ENCODE data around the gene DCUN1D2. TPM values are rescaled to one million over a fixed set of nuclear protein-coding genes. Genes with fewer than 3 reads are reported as not detected.
A peak's percentile ranks its signal among the peaks of the same experiment; 100 is the strongest.

Gene DCUN1D2
- total RNA-seq, 1 donor from 2014 or later: 23.8 TPM

GRCh38 chr13:113536461-113537110, 46.1 kb upstream of the DCUN1D2 start:
- peaks cover 9% of the 10 kb centered on the region for H3K9me3 Mint-ChIP-seq
- H3K36me3 ChIP-seq: no peaks in the 10 kb centered on the region

GRCh38 chr13:113535381-113535781, 44.9 kb upstream of the DCUN1D2 start:
- Mint-ChIP-seq H3K36me3 (peaks cover 30% of the 10 kb centered on the region), H3K4me1 (no peaks in the 10 kb centered on the region)
- no peaks in the 10 kb centered on the region for H3K36me3 ChIP-seq

More at GRCh38 chr13:113536461-113537110, 46.1 kb upstream of the DCUN1D2 start:
- Histone ChIP-seq H3K9ac (no peak overlapping the region), H2AFZ (replicated peaks) (no peak overlapping the region), H3K27me3 (no peaks in the 10 kb centered on the region), H3K4me3 (no peak overlapping the region), H3K79me2 (ENCODE audit: low read depth) (peaks cover 7% of the 10 kb centered on the region), H3K27ac (no peak overlapping the region), H3K4me1 (no peaks in the 10 kb centered on the region), H4K20me1 (ENCODE audit: low read depth) (no peaks in the 10 kb centered on the region), H3K9me3 (ENCODE audit: low read depth) (no peaks in the 10 kb centered on the region), H3K4me2 (no peak overlapping the region), H3F3A (ENCODE audit: low read depth) (no peaks in the 10 kb centered on the region)
- peaks cover 12% of the 10 kb centered on the region for H3K27me3 Mint-ChIP-seq (ENCODE audit: insufficient read depth, low read depth)
- no peak overlapping the region for H3K27ac Mint-ChIP-seq
- no peak overlapping the region for H3K4me3 Mint-ChIP-seq
- DNase-seq (ENCODE audit: low spot score): no peak
- peaks cover 37% of the 10 kb centered on the region for H3K36me3 Mint-ChIP-seq
- TF ChIP-seq CTCF (IDR thresholded peaks at IDR 0.05) (no peak), EZH2phosphoT487 (IDR thresholded peaks at IDR 0.05) (no peak), EZH2 (IDR thresholded peaks at IDR 0.05) (no peak)
- no peaks in the 10 kb centered on the region for H3K4me1 Mint-ChIP-seq

GRCh38 chr13:113534236-113534860, 43.8 kb upstream of the DCUN1D2 start:
- Histone ChIP-seq H3F3A (ENCODE audit: low read depth) (no peaks in the 10 kb centered on the region), H3K4me3 (no peak overlapping the region), H3K36me3 (no peaks in the 10 kb centered on the region), H4K20me1 (ENCODE audit: low read depth) (no peaks in the 10 kb centered on the region), H2AFZ (replicated peaks) (no peak overlapping the region), H3K9ac (no peak overlapping the region), H3K9me3 (ENCODE audit: low read depth) (no peaks in the 10 kb centered on the region), H3K79me2 (ENCODE audit: low read depth) (no peaks in the 10 kb centered on the region), H3K4me2 (no peak overlapping the region), H3K27ac (no peak overlapping the region), H3K4me1 (no peaks in the 10 kb centered on the region), H3K27me3 (no peaks in the 10 kb centered on the region)
- Mint-ChIP-seq H3K4me3 (no peak overlapping the region), H3K4me1 (no peaks in the 10 kb centered on the region), H3K27me3 (ENCODE audit: insufficient read depth, low read depth) (peaks cover 3% of the 10 kb centered on the region), H3K9me3 (no peaks in the 10 kb centered on the region), H3K27ac (no peak overlapping the region), H3K36me3 (peaks cover 27% of the 10 kb centered on the region)
- DNase-seq (ENCODE audit: low spot score): no peak
- TF ChIP-seq EZH2 (IDR thresholded peaks at IDR 0.05): no peak
- no peak for TF ChIP-seq EZH2phosphoT487 (IDR thresholded peaks at IDR 0.05)
- no peak for TF ChIP-seq CTCF (IDR thresholded peaks at IDR 0.05)

More at GRCh38 chr13:113535381-113535781, 44.9 kb upstream of the DCUN1D2 start:
- Histone ChIP-seq H3K4me2 (no peak overlapping the region), H3K4me3 (no peak overlapping the region), H2AFZ (replicated peaks) (no peak overlapping the region), H3K27ac (no peak overlapping the region), H3K27me3 (no peaks in the 10 kb centered on the region), H3K79me2 (ENCODE audit: low read depth) (peaks cover 7% of the 10 kb centered on the region), H3K9ac (no peak overlapping the region), H4K20me1 (ENCODE audit: low read depth) (no peaks in the 10 kb centered on the region), H3F3A (ENCODE audit: low read depth) (no peaks in the 10 kb centered on the region), H3K9me3 (ENCODE audit: low read depth) (no peaks in the 10 kb centered on the region), H3K4me1 (no peaks in the 10 kb centered on the region)
- TF ChIP-seq EZH2 (IDR thresholded peaks at IDR 0.05) (no peak), CTCF (IDR thresholded peaks at IDR 0.05) (no peak), EZH2phosphoT487 (IDR thresholded peaks at IDR 0.05) (no peak)
- H3K27ac Mint-ChIP-seq: peak overlapping the region; percentile 51
- peaks cover 7% of the 10 kb centered on the region for H3K27me3 Mint-ChIP-seq (ENCODE audit: insufficient read depth, low read depth)
- H3K4me3 Mint-ChIP-seq: no peak overlapping the region
- no peaks in the 10 kb centered on the region for H3K9me3 Mint-ChIP-seq
- DNase-seq (ENCODE audit: low spot score): no peak
